22Rv1 (cell line): Measurements from ENCODE around the gene RHEBL1.

ENCODE experiments used
- H3K27ac ChIP-seq: fragments of 450-650 bp; 2 replicates; pipeline ENCODE4 v1.5.1; 2017
- CTCF ChIP-seq: fragments of 450-650 bp; IDR thresholded peaks from 2 replicates; pipeline ENCODE4 v1.5.1; 2017; ENCODE audit warnings: mild to moderate bottlenecking
- ZFX ChIP-seq: fragments of 450-650 bp; IDR thresholded peaks from 2 replicates; pipeline ENCODE4 v1.6.1; 2017; ENCODE audit warnings: antibody characterized with exemption, borderline replicate concordance

Gene RHEBL1

GRCh38 chr12:49058366-49059044, 11.3 kb downstream of the RHEBL1 start:
- no peak for TF ChIP-seq CTCF
- TF ChIP-seq ZFX: no peak
- H3K27ac ChIP-seq: peak overlapping the region; percentile 89

GRCh38 chr12:49057888-49058287, 11.9 kb downstream of the RHEBL1 start:
- peak overlapping the region; percentile 89 for H3K27ac ChIP-seq
- TF ChIP-seq ZFX: no peak

GRCh38 chr12:49055978-49056754, 13.6 kb downstream of the RHEBL1 start:
- peak overlapping the region; percentile 89 for H3K27ac ChIP-seq
- TF ChIP-seq ZFX (no peak), CTCF (no peak)

GRCh38 chr12:49055092-49055491, 14.7 kb downstream of the RHEBL1 start:
- peak overlapping the region; percentile 89 for H3K27ac ChIP-seq
- no peak for TF ChIP-seq CTCF

GRCh38 chr12:49054524-49054923, 15.3 kb downstream of the RHEBL1 start:
- peak overlapping the region; percentile 89 for H3K27ac ChIP-seq
- no peak for TF ChIP-seq CTCF
- no peak for TF ChIP-seq ZFX

GRCh38 chr12:49054096-49054495, 15.7 kb downstream of the RHEBL1 start:
- no peak overlapping the region for H3K27ac ChIP-seq
- no peak for TF ChIP-seq CTCF
- TF ChIP-seq ZFX: no peak

- TF ChIP-seq CTCF (no peak), ZFX (no peak)
- no peak overlapping the region for H3K27ac ChIP-seq
Observed at GRCh38 chr12:49052451-49053208, 17.1 kb downstream of the RHEBL1 start.
